Heart right ventricle (tissue), 16 donors: ENCODE data around the gene SH3BP4. TPM values are rescaled to one million over a fixed set of nuclear protein-coding genes. Genes with fewer than 3 reads are reported as not detected.

Experiments
- ATAC-seq, 8 donors: fragments of 200-7000 bp; cut with Tn5 transposase; one replicate each; pipeline ENCODE4 v1.9.1; 2020; ENCODE audit warnings: mild to moderate bottlenecking in 8 of 8, moderate library complexity in 8 of 8, moderate number of reproducible peaks in 1 of 8
- DNase-seq, 2 donors: peaks; one replicate each; pipeline ENCODE4 v3.0.0-alpha.2; 2020
- H3K27ac ChIP-seq, 10 donors: fragments of 200-600 bp; sonication (generic) in 2 of 10; one replicate each; pipeline versions ENCODE4 v1.5.0 to v1.8.0; 2020 to 2022; ENCODE audit warnings: mild to moderate bottlenecking in 3 of 10
- H3K27me3 ChIP-seq, 7 donors: fragments of 200-600 bp; one replicate each; pipeline ENCODE4 v1.8.0; 2021 to 2022; ENCODE audit warnings: mild to moderate bottlenecking in 2 of 7
- H3K36me3 ChIP-seq, 9 donors: fragments of 200-600 bp; sonication (generic) in 1 of 9; one replicate each; pipeline versions ENCODE4 v1.5.0 to v1.8.0; 2020 to 2022; ENCODE audit warnings: mild to moderate bottlenecking in 2 of 9
- H3K4me1 ChIP-seq, 9 donors: fragments of 200-600 bp; sonication (generic) in 1 of 9; one replicate each; pipeline versions ENCODE4 v1.5.0 to v1.8.0; 2020 to 2022; ENCODE audit warnings: mild to moderate bottlenecking in 4 of 9
- H3K4me3 ChIP-seq, 10 donors: fragments of 200-600 bp; sonication (generic) in 2 of 10; one replicate each; pipeline versions ENCODE4 v1.5.0 to v1.8.0; 2020 to 2022; ENCODE audit warnings: mild to moderate bottlenecking in 7 of 10, moderate library complexity in 2 of 10
- H3K9me3 ChIP-seq, 11 donors: fragments of 200-600 bp in 10 of 11; sonication (generic) in 2 of 11; one replicate each; pipeline versions ENCODE4 v1.5.0 to v1.8.0; 2013 to 2022; ENCODE audit warnings: mild to moderate bottlenecking in 2 of 11, control low read depth in 1 of 11, moderate library complexity in 1 of 11
- CTCF ChIP-seq, 9 donors: fragments of 200-600 bp; sonication (generic) in 2 of 9; IDR thresholded peaks; one replicate each; pipeline versions ENCODE4 v1.5.0 to v1.8.0; 2021 to 2022; ENCODE audit warnings: antibody characterized with exemption in 9 of 9, mild to moderate bottlenecking in 5 of 9, moderate library complexity in 1 of 9
- WGBS, 2 donors: extraction: QIAGEN DNeasy Blood & Tissue Kit; methylation state at CpG; one replicate each; pipeline ENCODE4 v1.1.7; 2013; ENCODE audit warnings: inconsistent platforms in 1 of 2; 5-methylcytosine and 5-hydroxymethylcytosine counted together
- intact Hi-C, 10 donors: fragments of 100-400 bp; cut with DNase I; formaldehyde crosslinking; loops; one replicate each; pipeline versions ENCODE4 v1.11.1 to v1.14.2; 2022
- polyA plus RNA-seq, 2 donors: library from polyadenylated mRNA; stranded (reverse); fragments of 200-250 nt; gene quantifications; one replicate each; pipeline ENCODE4 v1.2.3, GENCODE V29; 2013
- total RNA-seq, 10 donors: library from RNA; stranded (reverse); fragmentation: NEBNext Ultra II Directional in 3 of 10; extraction: Animal tissue kit (Norgen Biotek cat#: 25700) in 3 of 10; gene quantifications; one replicate each; pipeline versions ENCODE4 v1.2.1 to v1.2.4, GENCODE V29; 2021 to 2023
- donor health status: Arrhythmogenic right ventricular cardiomyopathy.
- donor health status: ischemic (EF 13 %, LVEDD 7.1; RV severe dilation, severe dysfunction).
- donor health status: healthy with polysubstance abuse.
- donor health status: DM: no; HTN: yes; CAD: no.
- donor health status: DM: no; HTN: no; CAD: no.
- donor health status: ischemic (EF 25% LVEDD 6.9; RV normal size, moderate dysfunction).
- donor health status: ischemic (EF 25% LVEDD 5.7; RV mildly dilated, moderate dysfunction).
- donor health status: healthy.
- donor health status: DM: yes; HTN: yes; CAD: no.
- donor health status: Ischemic cardiomyopathy.
- donor health status: ischemic (EF 35%, LVEDD 5.7; RV mildly dilated, moderate dysfunction).
- donor health status: nonischemic (EF 11% LVEDD 7.7; RV severe dilation, severe dysfunction).
- donor health status: DM: yes; HTN: yes; CAD: no.
- donor health status: PGD.
- donor health status: ischemic (EF 29% LVEDD 5.4; RV normal size, mild dysfunction).
- donor health status: nonischemic (EF 23%, LVEDD 6.1; RV moderate dilation, normal function).

SH3BP4 gene
- total and polyA plus RNA-seq, 12 donors: 6.3 to 15.3 (median 10.8) TPM

- ATAC-seq: no peak
Observed at GRCh38 chr2:235045336-235045972, 93.6 kb downstream of the SH3BP4 start.

GRCh38 chr2:235045973-235046343, 94.1 kb downstream of the SH3BP4 start:
- TF ChIP-seq CTCF (IDR thresholded peaks at IDR 0.05): no peak
- DNase-seq: no peak
- WGBS, 2 donors: 92 to 94% methylated on average over 9 of the region's 9 CpGs
- peaks cover 4 to 53% (median 26%) of the 10 kb centered on the region in 9 donors for H3K4me1 ChIP-seq
- no peak for ATAC-seq
- H3K36me3 ChIP-seq: peaks cover 0 to 44% (median 18%) of the 10 kb centered on the region in 9 donors
- H3K9me3 ChIP-seq: no peaks in the 10 kb centered on the region
- intact Hi-C loops: loop anchor here in 2 of 10 donors (5.0 to 10.0 kb wide), 2 partner anchors 91 to 94 kb away; partner anchors contain the start of gene SH3BP4 (in 2 of the 2)
- H3K27ac ChIP-seq: no peak overlapping the region
- no peaks in the 10 kb centered on the region for H3K27me3 ChIP-seq
- no peak overlapping the region for H3K4me3 ChIP-seq

More at GRCh38 chr2:235045336-235045972, 93.6 kb downstream of the SH3BP4 start:
- no peak for TF ChIP-seq CTCF (IDR thresholded peaks at IDR 0.05)
- Histone ChIP-seq H3K4me3 (no peak overlapping the region), H3K4me1 (peaks cover under 1 to 48% (median 22%) of the 10 kb centered on the region in 9 donors), H3K9me3 (no peaks in the 10 kb centered on the region), H3K36me3 (peaks cover 0 to 49% (median 18%) of the 10 kb centered on the region in 9 donors), H3K27me3 (no peaks in the 10 kb centered on the region), H3K27ac (no peak overlapping the region)
- no peak for DNase-seq
- WGBS, 2 donors: 83 to 86% methylated on average over 15 of the region's 15 CpGs
- intact Hi-C loops: loop anchor here in 2 of 10 donors (5.0 to 10.0 kb wide), 2 partner anchors 91 to 93 kb away; partner anchors contain the start of gene SH3BP4 (in 2 of the 2)

GRCh38 chr2:235046589-235046988, 94.8 kb downstream of the SH3BP4 start:
- Histone ChIP-seq H3K9me3 (no peaks in the 10 kb centered on the region), H3K27me3 (no peaks in the 10 kb centered on the region), H3K4me1 (peaks cover 10 to 59% (median 32%) of the 10 kb centered on the region in 9 donors), H3K27ac (no peak overlapping the region), H3K4me3 (no peak overlapping the region), H3K36me3 (peaks cover 0 to 38% (median 14%) of the 10 kb centered on the region in 9 donors)
- intact Hi-C loops: loop anchor here in 2 of 10 donors (5.0 to 10.0 kb wide), 2 partner anchors 92 to 94 kb away; partner anchors contain the start of gene SH3BP4 (in 2 of the 2)
- DNase-seq (no peak), ATAC-seq (no peak)
- no peak for TF ChIP-seq CTCF (IDR thresholded peaks at IDR 0.05)
- 96% methylated on average over 5 of the region's 5 CpGs for WGBS, 2 donors

- no peak for TF ChIP-seq CTCF (IDR thresholded peaks at IDR 0.05)
- Histone ChIP-seq H3K27me3 (no peaks in the 10 kb centered on the region), H3K36me3 (peaks cover 0 to 33% (median 6%) of the 10 kb centered on the region in 9 donors), H3K4me1 (peaks cover 13 to 64% (median 40%) of the 10 kb centered on the region in 9 donors), H3K9me3 (no peaks in the 10 kb centered on the region), H3K27ac (no peak overlapping the region), H3K4me3 (no peak overlapping the region)
- ATAC-seq (no peak), DNase-seq (no peak)
- intact Hi-C loops: loop anchor here in 2 of 10 donors (5.0 to 10.0 kb wide), 2 partner anchors 93 to 95 kb away; partner anchors contain the start of gene SH3BP4 (in 2 of the 2)
- WGBS, 2 donors: 91 to 93% methylated on average over 24 of the region's 24 CpGs
Observed at GRCh38 chr2:235047171-235048160, 95.6 kb downstream of the SH3BP4 start.
